HG02973 (cell line): ENCODE measurements around the gene SH2B2.
"Not testable (repeated sequence)": the region's sequence is repeated elsewhere in the genome, so short reads cannot be mapped to it uniquely, and the experiment has no call there.

Experiments
- ATAC-seq: cut with Tn5 transposase; IDR thresholded peaks from one replicate; pipeline ENCODE4 v1.9.1; 2021; ENCODE audit warnings: moderate library complexity; ENCODE audit not compliant: unreplicated experiment

Gene SH2B2

DNA sequence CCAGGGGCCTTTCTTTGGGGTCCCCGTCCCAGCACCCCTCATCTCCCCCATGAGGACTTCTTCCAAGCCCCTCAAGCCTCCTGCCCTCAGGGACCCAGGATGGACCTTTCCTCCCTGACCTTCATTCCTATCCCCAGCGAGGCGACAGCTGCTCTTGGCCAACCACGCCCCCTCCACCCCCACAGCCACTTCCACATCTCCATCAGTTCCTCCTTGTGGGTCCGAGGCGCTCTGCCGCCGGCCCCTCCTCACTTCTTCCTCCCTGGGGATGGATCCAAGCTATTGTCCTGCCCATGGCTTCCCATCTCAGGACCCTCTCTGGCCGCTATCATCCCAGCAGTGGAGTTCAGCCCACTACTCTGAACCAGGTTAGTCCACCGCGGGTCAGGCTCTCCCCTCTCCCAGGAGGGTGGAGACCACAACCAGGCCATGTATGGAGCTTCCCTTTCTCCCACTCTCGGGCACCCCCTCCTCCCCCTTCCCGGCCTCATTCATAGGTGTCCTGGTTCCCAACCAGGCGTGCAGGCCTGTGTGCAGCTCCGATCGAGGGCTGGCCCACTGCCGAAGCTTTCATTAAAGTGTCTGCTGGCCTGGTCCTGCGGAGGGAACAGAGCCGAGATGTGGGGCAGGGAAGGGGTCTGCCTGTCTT, 1.7 kb upstream of the SH2B2 start:
- no peak for ATAC-seq

DNA sequence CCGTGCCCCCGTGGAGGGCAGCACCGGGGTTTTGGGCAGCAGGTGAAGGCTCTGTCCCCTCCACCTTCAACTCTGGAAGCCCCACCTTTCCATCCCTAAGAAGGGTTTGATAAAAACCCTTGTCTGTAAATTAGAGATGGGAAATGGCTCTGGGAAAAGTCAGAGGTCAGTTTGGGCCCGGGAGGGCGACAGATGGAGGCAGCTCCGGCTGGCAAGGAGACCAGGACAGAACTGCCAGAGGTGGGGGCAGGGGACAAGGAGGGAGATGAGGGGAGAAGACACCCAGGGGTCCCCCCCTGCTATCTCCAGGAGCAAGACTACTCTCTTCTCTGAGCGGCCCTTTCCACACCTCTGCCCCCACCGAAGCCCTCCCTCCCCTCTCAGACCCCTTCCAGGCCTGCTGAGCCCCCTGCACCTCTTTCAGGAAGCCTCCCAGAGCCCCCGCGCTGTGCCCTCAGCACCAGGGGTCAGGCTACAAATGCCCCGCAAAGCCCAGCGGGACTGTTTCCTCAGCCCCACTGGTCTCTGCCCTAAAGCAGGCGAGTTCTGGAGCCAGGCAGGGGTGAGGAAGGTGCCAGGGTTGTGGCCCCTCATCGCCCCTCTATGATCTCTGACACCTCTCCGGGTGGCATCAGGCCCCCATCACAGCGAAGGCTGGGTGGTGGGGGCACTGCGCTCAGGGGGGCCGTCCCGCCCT, 980 bp upstream of the SH2B2 start:
- ATAC-seq: no peak

DNA sequence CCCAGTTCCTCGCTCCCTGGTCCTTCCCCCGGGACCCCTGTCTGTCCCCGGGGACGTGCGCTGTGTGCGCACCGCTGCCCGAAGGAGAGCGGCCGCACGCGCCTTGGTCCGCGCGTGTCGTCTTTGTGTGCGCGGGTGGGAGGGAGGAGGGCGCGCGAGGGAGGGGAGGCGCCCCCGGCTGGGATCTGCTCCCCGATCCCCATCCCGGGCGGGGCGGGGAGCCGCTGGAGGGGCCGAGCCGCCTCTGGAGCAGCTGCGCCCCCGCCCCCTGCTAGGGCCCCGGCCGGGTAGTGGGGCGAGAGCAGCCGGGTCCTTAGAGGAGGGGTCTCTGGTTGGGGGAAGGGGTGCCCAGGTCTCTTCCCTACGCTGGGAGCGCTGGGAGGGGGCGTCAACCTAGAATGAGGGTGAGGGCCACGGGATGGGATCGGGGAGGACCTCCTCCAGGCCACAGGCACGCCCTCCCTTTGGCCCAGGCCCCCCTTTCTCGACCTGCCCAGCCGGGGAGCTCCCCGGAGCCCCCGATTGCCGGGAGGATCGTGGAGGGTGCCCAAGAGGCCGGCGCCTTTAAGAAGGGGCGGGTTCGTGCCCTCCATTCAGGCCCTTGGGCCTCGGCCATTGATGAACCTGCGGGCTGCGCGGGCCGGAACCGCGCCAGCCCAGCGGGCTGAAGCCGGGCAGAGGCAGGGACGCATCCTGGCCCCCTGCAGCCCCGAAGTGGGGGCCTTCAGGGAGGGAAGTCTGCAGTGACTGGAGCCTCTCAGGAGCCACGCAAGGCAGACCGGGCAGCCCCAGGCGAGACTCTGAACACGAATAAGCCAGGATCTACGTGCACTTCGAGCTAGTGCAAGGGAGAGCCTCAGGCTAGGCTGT, 678 bp downstream of the SH2B2 start:
- ATAC-seq: no peak

DNA sequence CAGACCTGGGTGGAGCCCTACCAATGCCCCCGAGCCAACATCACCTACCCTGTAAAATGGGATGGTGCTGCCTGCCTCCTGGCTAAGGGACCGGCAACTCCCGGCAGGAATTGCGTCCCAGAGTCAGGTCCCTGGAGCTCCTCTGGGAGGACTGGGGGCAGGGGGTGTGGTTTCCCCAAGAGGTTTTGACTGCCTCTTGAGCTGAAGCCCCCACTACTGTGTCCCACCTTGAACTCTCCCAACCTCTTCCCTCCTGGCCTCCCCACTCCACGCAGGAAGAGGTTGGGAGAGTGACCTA, 1.3 kb downstream of the SH2B2 start:
- ATAC-seq: no peak

DNA sequence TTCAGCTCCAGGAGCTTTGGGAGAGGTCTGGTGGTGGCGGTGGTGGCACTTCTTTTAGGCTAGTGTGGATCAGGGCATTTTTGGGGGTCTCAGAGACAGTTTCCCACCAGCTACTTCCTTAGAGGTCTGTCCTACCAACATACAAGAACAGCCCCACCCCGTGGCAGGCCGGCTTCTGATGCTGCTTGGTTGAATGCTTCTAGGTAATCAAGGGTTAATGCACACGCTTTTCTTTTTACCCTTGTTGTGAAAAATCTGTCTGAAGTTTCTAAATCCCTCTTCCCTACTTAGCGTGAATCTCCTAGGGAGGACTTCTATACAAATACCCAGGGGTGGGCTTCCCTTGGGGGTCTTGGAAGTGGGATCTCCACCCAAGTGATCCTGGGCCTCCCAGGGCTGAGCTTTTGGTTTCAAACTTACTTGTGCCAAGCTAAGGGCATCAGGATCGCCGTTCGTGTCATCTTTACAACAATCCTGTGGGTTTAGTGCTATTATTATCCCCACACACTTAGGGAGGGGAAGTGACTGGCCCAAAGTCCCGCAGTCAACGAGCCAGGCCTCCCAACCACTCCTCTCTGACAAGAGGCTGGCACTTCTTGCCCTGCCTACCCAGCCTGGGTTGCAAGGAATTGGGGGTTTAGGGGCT, 1.7 kb downstream of the SH2B2 start:
- no peak for ATAC-seq

DNA sequence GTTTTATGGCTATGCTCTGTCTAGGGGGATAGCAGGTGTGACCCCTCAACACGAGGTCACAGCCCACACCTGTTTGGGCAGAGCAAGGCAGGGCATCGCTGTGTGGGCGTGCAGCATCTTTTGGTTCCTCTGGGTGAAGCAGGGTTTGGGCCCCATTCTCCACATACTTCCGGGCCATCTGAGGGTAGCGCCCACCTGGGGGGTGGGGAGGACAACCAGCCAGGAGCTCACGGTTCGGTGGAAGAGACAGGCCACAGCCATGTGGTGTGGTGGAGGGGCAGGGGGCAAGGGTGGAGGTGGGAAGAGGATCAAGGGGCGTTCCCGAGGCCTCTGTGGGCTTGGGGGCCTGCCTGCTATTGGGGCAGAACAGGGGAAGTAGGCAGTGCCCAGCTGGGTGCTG, 2.4 kb downstream of the SH2B2 start:
- ATAC-seq: no peak

DNA sequence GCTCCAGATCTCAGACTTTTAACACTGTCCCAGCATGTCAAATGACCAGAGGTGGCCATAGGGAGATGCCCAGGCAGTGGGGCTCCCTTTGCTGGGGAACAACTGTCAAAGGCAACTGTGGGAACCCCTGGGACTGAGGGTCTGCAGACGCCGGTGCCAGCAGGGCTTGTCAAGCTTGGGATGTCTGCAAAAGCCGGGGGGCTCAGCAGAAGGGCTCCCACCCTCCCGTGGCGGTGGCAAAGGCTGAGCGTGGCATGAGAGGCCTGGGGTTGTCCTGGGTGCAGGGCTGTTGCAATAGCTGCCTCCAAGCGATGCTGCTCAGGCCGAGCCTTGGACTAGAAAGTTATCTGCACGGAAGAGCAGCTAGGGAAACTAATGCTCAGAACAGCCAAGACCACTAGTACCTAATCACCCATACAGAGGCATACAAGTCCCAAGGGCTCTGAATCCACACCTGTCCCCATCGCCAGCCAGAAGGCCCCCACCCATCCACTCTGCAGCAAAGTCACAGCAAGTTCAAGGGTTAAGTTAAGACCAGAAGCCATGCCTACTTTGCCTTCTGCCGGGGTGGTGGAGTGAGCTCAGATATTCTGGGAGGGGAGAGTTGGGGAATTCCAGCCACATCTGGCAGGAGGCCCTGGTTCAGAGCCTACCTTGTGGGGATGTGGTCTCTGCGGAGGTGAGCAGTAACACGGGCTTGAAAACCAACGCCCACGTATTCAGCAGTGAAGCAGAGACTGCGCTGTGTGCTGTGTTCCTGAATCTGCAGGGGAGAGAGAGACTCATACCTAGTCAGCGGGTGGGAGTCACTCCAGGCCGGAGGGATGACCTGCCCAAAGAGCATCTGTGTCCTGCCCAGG, 4.6 kb downstream of the SH2B2 start:
- ATAC-seq: peak; percentile 39

DNA sequence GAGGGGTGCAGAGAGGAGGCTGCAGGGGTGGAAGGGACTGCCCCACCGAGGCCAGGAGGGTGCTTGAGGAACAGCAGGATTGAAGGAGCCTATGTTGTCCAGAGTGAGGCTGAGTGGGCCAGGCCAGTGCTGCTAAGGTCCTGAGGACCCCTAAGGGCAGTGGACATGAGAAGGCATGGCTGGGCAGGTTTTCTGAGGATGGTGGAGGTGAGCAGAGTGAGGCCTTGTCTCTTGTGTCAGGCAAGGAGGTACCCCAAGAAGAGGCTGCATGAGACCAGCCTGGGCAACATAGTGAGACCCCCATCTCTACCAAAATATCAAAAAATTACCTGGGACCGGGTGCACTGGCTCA, 5.2 kb downstream of the SH2B2 start:
- ATAC-seq: no peak

DNA sequence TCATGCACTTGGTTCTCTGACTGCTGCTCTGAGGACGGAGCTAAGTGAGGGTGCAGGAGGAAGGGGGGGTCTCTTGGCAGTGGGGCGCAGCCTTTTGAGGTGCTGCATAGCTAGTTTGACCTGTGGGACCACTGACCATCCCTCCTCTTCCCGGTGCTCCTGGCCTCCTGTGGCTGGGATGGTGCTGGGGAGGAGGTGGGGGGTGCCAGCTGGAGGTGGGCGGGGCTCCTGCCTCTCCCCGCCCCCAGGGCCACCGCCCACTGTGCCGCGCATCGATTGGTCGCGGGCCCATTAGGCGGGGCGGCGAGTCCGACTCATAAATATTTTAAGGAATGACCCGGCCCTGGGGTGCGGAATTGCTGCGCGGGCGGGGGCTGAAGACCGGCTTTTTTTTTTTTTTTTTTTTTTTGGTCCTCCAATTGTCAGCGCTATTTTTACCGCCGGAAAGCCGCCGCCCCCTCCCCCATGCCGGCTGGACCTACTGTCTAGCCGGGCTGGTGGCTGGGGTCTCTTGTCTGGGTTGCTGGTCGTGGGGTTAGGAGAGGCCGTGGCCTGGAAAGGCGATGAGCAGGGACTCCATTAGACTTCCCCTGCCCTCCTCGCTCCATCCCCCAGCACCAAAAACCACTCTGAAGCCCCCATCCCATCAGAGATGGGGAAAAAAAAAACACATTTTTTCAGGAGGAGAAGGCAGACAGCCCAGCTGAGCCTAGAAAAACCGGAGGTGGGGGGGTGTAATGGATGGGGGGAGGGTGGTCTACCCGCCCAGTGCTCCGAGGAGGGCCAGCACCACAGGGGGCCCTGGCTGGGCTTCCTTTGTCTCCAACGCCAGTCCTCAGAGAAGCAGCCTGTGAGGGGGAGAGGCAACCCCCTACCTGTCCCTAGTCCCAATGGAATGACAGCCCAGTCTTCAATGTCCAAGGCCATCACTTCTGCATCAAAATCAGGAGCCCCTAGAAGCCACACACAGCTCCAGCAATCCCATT, 6.4 kb downstream of the SH2B2 start:
- no peak for ATAC-seq

DNA sequence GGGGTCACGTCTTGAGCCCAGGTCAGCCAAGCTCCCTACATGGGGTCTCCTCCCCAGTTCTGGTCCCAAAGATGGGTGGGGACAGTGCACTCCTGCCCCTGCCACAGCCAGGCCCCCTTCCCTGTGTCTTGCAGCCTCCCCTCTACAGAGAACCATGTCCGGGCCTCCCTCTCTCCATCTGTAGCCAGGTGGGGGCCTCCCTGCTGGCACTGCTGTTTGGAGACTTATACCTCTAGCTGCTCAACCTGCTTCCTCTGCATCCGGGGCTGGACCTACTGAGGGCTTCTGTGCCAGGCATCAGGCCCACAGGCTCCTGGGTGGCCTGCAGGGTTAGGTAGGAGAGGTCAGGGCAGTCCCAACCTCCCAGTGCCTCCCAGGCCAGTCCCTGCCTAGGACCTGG, 7.9 kb downstream of the SH2B2 start:
- ATAC-seq: no peak

DNA sequence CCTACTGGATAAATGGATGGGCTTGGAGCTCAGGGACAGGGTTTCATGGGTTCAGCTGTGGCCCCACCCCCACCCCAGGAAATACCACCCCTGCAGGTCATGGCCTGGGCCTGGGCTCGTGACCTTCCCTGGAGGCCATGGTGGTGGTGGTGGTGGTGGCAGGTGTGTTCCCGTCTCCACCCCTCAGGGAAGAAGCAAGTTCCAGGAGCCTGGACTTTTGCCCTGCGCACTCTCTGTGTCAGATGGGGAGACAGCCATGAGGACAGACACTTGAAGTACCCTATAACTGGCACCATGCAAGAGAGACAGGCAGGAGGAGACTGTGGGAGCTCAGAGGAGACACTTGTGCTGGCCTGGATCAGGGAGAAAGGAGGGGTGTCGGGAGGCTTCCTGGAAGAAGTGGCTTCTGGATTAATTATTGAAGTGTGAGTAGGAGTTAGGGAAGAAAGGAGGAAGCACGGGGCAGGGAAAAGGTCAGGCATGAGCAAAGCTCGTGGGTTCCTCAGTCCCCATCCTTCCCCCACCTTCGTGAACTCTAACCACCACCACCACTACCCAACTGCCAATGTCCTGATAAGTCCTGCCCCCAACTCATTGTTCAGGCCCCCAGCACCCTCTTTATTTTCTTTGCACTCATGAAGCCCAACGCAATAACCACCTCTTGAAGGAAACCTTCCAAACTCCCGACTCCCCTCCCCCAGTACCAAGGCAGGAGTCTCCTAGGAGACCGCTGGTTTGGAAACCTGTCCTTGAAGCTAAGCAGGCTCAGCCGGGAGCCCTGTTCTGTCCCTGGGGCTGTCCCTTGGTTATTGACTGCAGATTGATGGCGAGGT, 8.9 kb downstream of the SH2B2 start:
- no peak for ATAC-seq

DNA sequence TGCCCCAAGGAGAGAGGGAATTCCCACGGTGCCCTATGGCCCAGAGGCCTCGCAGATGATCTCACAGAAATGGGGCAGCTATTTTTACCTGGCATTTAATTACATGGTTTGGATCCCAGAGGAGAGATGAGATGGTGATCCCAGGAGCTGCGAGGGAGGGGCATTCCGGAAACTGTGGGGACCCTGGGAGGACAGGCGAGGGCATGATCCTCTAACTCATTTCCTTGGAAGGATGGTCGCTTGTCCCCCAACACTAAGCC, 9.4 kb downstream of the SH2B2 start:
- no peak for ATAC-seq

DNA sequence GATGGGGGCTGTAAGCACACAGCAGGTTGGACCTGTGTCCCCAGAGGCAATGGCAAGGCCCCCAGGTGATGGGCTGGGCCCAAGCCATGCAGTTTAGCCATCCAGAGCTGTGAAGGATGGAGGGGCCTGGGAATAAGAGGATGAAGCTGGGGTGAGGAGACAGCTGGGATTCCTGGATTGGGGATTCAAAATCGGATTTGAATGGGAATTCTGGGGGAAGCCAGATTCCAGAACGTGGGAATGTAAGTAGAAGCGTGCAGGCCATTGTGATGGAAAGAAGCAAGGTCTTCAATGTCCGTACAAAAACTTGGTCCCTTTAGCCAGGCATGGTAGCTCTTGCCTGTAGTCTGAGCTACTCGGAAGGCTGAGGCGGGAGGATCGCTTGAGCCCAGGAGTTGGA, 9.8 kb downstream of the SH2B2 start:
- no peak for ATAC-seq

DNA sequence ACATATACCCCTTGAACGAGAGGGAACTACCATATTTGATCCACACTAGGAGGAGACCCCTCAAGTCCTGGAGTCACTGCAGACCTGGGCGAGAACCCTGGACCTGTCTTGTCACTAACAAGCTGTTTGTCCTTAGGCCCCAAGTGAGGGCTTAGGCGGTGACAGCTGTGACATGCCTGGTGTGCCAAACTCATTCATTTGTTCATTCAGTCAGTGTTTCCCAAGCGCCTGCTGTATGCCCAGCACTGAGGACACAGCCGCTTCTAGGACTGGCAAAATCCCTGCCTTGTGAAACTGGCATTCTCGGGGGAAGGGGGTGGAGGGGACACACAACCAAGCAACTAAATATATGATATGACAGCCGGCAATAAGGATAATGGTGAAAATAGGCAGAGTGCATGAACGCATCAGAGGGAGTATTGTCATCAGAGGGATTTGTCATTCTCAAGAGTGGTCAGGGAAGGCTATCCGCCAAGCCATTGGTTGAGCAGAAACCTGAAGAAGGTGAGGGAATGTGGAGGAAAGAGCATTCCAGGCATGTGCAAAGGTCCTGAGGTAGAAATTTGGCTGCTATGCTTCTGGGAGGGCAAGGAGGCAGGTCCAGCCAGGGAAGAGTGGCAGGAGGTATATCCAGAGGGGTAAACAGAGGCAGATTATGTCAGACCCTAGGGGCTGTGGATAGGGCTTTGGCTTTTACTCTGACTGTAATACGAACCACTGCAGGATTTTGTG, 11.0 kb downstream of the SH2B2 start:
- ATAC-seq: no peak

DNA sequence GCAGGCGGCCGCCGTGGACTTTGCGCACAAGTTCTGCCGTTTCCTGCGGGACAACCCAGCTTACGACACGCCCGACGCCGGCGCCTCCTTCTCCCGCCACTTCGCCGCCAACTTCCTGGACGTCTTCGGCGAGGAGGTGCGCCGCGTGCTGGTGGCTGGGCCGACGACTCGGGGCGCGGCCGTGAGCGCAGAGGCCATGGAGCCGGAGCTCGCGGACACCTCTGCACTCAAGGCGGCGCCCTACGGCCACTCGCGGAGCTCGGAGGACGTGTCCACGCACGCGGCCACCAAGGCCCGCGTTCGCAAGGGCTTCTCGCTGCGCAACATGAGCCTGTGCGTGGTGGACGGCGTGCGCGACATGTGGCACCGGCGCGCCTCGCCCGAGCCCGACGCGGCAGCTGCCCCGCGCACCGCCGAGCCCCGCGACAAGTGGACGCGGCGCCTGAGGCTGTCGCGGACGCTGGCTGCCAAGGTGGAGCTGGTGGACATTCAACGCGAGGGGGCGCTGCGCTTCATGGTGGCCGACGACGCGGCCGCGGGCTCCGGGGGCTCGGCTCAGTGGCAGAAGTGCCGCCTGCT, 14.1 kb downstream of the SH2B2 start:
- ATAC-seq: no peak

DNA sequence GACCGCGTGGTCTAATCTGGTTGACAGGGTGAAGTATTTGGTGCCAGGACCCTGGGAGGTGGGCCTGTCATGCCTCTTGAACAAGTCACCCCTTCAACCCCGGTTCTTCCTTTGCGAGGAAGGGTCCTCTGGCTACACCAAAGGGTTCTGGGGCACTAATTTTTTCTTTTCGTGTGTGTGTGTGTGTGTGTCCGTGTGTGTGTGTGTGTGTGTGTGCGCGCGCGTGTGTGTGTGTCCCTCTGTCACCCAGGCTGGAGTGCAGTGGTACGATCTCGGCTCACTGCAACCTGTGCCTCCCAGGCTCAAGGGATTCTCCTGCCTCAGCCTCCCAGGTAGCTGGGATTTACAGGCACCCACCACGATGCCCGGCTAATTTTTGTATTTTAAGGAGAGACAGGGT, 14.7 kb downstream of the SH2B2 start:
- not testable (repeated sequence) for ATAC-seq

DNA sequence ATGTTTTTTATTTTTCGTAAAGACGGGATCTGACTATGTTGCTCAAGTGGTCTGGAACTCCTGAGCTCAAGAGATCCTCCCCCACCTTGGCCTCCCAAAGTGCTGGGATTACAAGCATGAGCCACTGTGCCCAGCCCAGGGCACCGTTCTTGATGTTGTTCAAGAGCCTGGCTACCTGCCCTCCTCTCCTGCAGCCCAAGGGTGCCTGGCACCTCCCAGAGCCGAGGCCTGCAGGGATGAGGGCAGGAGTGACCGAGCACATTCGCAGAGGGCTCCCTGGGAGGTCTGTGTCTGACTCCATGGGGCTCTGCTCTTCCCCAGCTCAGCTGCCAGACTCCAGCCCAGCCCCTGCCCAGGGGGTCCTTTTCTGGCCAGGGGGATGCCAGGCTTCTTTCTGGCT, 15.4 kb downstream of the SH2B2 start:
- no peak for ATAC-seq
